VCaP (cell line): Measurements from ENCODE around the gene INCENP.

ENCODE experiments used
- H3K27ac ChIP-seq: fragments of 450-650 bp; 2 replicates; pipeline ENCODE4 v1.5.1; 2017
- TF ChIP-seq, protein P1 (sequence below): fragments of 450-650 bp; conservative IDR thresholded peaks from 2 replicates; pipeline ENCODE4 v1.5.1; 2017; ENCODE audit warnings: mild to moderate bottlenecking, moderate library complexity

The INCENP gene

DNA sequence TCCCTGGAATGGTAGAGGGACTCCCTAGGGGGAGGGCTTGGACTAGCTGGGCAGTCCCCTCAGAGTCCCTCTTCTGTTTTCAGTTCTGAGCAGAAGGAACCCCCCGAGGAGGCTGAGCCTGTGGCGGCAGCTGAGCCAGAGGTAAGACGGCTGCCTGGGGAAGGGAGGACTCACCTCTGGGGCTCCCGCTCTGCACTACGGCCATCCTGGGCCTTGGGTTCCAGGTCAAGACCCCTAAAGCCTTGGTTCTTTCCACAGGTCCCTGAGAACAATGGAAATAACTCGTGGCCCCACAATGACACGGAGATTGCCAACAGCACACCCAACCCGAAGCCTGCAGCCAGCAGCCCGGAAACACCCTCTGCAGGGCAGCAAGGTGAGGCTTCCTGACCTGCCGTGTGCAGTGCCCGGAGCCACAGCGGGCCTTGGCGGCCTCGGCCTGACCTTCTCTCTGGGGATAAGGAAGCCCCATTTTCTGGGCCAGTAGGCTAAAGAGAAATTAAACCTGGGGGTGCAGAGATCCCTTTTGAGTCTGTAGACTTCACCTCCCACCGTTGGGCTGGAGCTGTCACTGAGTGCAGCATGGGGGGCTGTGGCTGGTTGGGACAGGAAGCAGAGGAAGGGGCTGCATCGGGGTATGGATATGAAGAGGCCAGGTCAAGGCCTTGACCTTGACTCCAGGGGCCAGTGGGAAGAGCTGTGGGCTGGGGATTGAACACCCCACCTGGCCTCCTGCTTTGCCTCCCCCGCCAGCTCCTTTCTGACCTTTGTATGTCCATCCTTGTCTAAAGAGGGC lies 15.0 kb downstream of the INCENP start:
- TF ChIP-seq, protein P1, sequence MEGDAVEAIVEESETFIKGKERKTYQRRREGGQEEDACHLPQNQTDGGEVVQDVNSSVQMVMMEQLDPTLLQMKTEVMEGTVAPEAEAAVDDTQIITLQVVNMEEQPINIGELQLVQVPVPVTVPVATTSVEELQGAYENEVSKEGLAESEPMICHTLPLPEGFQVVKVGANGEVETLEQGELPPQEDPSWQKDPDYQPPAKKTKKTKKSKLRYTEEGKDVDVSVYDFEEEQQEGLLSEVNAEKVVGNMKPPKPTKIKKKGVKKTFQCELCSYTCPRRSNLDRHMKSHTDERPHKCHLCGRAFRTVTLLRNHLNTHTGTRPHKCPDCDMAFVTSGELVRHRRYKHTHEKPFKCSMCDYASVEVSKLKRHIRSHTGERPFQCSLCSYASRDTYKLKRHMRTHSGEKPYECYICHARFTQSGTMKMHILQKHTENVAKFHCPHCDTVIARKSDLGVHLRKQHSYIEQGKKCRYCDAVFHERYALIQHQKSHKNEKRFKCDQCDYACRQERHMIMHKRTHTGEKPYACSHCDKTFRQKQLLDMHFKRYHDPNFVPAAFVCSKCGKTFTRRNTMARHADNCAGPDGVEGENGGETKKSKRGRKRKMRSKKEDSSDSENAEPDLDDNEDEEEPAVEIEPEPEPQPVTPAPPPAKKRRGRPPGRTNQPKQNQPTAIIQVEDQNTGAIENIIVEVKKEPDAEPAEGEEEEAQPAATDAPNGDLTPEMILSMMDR, result no peak
- no peak overlapping the region for H3K27ac ChIP-seq

DNA sequence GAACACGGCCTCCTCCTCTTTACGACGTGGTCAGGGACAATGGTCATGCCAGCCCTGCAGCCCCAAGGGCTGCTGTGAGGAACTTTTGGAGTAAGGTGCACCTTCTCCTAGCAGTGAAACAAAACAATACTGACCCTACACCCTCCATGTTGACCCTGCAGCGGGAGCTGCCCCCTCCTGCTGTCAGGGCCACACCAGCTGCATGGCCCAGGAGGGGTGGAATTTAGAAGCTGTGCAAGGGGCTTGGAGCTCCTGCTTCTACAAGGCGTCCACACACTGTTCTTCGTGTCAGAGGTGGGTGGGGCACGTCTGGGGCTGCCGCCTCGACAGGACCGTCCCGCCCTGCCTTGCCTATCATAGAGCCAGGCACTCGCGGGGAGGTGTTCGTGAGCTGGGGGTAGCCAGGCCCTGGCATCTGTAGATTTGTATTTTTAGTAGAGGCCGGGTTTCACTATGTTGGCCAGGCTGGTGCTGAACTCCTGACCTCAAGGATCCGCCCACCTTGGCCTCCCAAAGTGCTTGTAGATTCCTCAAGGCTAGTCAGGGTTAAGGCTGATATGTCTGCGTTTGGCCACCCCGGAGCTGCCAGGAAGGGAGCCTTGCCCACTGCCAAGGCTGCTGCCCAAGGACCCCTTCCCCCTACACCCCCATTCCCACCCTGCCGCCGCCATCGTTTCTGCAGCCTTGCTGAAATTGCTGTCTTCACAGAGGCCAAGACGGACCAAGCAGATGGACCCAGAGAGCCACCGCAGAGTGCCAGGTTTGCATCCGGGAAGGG lies 15.9 kb downstream of the INCENP start:
- TF ChIP-seq, protein P1, result no peak
- no peak overlapping the region for H3K27ac ChIP-seq

DNA sequence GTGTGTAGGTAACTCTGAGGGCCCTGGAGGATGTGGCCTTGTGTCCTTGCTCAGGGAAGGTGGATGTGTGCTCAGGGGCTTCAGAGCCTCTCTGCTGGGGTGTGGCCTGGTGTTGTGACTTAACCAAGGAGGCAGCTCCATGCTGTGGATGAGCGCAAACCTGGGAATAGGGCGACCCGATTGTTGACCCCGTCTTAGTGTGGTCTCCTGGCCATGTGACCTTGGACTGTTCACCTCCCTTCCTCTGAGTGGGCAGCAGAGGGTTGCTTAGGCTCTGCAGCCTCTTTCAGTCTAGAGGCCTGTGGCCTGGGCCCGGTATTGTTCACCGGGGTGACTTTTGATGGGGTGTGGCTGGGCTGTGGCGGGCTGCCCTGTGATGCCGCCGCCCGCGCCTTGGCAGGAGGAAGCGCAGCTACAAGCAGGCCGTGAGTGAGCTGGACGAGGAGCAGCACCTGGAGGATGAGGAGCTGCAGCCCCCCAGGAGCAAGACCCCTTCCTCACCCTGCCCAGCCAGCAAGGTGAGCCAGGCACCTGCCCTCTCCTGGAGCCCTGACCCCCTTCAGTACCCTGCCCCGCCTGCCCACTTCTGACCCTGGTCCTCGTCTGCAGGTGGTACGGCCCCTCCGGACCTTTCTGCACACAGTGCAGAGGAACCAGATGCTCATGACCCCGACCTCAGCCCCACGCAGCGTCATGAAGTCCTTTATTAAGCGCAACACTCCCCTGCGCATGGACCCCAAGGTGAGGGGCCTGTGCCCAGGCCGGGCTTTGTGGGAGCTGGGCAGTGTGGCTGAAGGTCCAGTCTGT lies 16.7 kb downstream of the INCENP start:
- no peak overlapping the region for H3K27ac ChIP-seq
- TF ChIP-seq, protein P1, result no peak

DNA sequence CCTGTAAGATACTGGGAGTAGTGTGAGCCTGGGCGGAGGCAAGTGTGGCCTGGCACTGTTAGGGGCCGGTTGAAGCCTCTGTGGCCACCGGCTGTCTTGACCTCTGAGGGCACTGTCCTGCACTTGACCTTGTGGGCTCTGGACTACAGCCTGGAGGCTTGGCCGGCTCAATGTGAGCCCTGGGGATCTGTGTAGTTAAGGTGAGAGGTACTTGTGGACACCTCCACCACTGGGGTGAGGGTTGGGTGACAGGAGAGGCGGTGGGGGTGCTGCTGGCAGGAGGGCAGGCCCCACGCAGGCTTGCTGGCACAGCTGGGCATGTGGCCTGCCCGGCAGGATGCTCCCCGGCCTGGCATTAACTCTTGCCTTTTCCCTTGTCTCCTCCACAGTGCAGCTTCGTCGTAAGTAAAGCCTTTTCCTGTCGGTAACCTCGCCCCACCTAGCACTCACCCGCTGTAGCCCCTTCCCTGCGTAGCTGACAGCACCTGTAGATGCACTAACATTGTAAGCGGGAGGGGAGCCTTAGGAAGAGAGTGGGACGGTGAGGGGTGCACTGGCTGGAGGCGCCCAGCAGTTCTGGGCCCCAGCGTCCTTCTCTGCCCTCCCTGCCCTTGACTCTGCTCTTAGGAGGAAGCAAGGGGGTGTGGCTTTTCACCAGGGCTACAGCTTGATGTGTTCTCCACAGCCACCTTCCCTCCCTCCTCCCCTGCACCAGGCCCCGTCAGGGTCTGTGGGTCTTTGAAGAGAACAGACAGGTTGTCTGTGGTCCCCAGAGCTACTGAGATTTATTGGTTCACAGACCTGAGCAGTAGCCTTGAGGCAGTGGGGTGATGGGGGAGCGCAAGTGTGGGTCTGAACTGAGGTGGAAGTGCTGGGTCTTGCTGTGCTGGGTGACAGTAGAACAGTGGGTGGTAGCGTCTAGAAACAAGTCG lies 17.6 kb downstream of the INCENP start:
- TF ChIP-seq, protein P1, result no peak
- H3K27ac ChIP-seq, result no peak overlapping the region

DNA sequence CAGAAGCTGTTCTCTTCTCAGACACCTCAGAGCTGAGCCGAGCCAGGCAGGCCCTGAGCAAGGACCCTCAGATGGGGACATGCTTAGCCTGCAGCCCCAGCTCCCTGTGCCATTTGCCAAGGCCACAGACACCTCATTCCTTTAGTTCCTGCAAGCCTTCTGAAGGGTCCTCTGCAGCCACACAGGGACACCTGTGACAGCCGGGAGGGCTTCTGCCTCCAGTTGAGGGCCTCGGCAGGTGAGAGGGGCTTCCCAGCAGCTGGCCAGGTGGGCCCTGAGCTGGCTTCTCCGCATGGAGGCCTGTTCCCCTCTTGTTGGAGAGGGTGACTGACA lies 18.2 kb downstream of the INCENP start:
- no peak overlapping the region for H3K27ac ChIP-seq
- TF ChIP-seq, protein P1, result no peak

DNA sequence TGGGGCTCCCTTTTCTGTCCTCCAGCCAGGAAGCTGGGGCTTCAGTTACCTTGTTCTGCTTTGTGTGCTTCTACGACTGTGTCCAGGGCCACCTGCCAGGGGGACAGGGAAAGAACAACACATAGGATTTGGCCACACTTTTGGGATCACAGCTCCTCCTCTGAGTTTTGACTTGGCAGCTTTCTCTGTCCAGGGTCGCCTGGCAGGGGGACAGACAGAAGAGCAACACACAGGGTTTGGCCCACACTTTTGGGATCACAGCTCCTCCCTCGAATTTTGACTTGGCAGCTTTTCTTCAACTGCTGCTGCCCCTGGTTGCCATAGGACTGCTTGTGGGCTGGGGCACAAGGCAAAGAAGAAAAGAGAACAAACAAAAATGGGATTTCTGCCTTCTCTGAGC lies 19.1 kb downstream of the INCENP start:
- TF ChIP-seq, protein P1, result no peak
- H3K27ac ChIP-seq, result no peak overlapping the region
